ENCODE results near the gene LDLR. TPM values are rescaled to one million over a fixed set of nuclear protein-coding genes. Genes with fewer than 3 reads are reported as not detected.

Gene LDLR
- polyA plus RNA-seq, 1 experiment = 49.6 TPM

GRCh38 chr19:11054628-11055027, 34.6 kb upstream of the LDLR start:
- no peak for DNase-seq (ENCODE audit: low read depth, low spot score)
- Histone ChIP-seq H3K27ac (ENCODE audit: low read depth, low read length) (no peak overlapping the region), H3K9me3 (ENCODE audit: control insufficient read depth, insufficient read depth, low read length) (no peaks in the 10 kb centered on the region; the same call in 1 of the 2 replicates), H3K4me3 (ENCODE audit: low read depth, low read length) (no peak overlapping the region), H3K27me3 (ENCODE audit: control insufficient read depth, insufficient read depth, low read length) (no peaks in the 10 kb centered on the region)
- TF ChIP-seq CTCF (IDR thresholded peaks at IDR 0.05; ENCODE audit: low read depth, low read length) = no peak
- ChIA-PET POLR2A (no interaction called here), CTCF (no interaction called here)

GRCh38 chr19:11058246-11059030, 30.8 kb upstream of the LDLR start:
- CTCF ChIA-PET = interaction anchor here (1.7 kb wide), 1 partner anchor 117 kb away, joined by 4 read pairs; no protein-coding TSS in a partner anchor
- Histone ChIP-seq H3K27ac (ENCODE audit: low read depth, low read length) (no peak overlapping the region), H3K9me3 (ENCODE audit: control insufficient read depth, insufficient read depth, low read length) (no peaks in the 10 kb centered on the region; the same call in 1 of the 2 replicates), H3K27me3 (ENCODE audit: control insufficient read depth, insufficient read depth, low read length) (no peaks in the 10 kb centered on the region), H3K4me3 (ENCODE audit: low read depth, low read length) (no peak overlapping the region)
- DNase-seq (ENCODE audit: low read depth, low spot score) = no peak
- no peak for TF ChIP-seq CTCF (IDR thresholded peaks at IDR 0.05; ENCODE audit: low read depth, low read length)
- POLR2A ChIA-PET = no interaction called here

- ChIA-PET CTCF (no interaction called here), POLR2A (no interaction called here)
- no peak for DNase-seq (ENCODE audit: low read depth, low spot score)
- no peak for TF ChIP-seq CTCF (IDR thresholded peaks at IDR 0.05; ENCODE audit: low read depth, low read length)
- Histone ChIP-seq H3K9me3 (ENCODE audit: control insufficient read depth, insufficient read depth, low read length) (no peaks in the 10 kb centered on the region; the same call in 1 of the 2 replicates), H3K27me3 (ENCODE audit: control insufficient read depth, insufficient read depth, low read length) (no peaks in the 10 kb centered on the region), H3K4me3 (ENCODE audit: low read depth, low read length) (no peak overlapping the region), H3K27ac (ENCODE audit: low read depth, low read length) (no peak overlapping the region)
These were observed 29.5 kb upstream of the LDLR start for GRCh38 chr19:11059511-11060358.

GRCh38 chr19:11061952-11062351, 27.3 kb upstream of the LDLR start:
- no peak overlapping the region for H3K27ac ChIP-seq (ENCODE audit: low read depth, low read length)
- H3K27me3 ChIP-seq (ENCODE audit: control insufficient read depth, insufficient read depth, low read length) = no peaks in the 10 kb centered on the region
- no peak for TF ChIP-seq CTCF (IDR thresholded peaks at IDR 0.05; ENCODE audit: low read depth, low read length)
- POLR2A ChIA-PET = interaction anchor here (0.6 kb wide), 1 partner anchor 12 kb away, joined by 3 read pairs; no protein-coding TSS in a partner anchor
- H3K9me3 ChIP-seq (ENCODE audit: control insufficient read depth, insufficient read depth, low read length) = peaks cover 8% of the 10 kb centered on the region
- H3K4me3 ChIP-seq (ENCODE audit: low read depth, low read length) = no peak overlapping the region
- DNase-seq (ENCODE audit: low read depth, low spot score) = no peak
- CTCF ChIA-PET = no interaction called here

GRCh38 chr19:11063434-11063833, 25.8 kb upstream of the LDLR start:
- H3K4me3 ChIP-seq (ENCODE audit: low read depth, low read length) = no peak overlapping the region
- H3K27ac ChIP-seq (ENCODE audit: low read depth, low read length) = no peak overlapping the region
- no peak for TF ChIP-seq CTCF (IDR thresholded peaks at IDR 0.05; ENCODE audit: low read depth, low read length)
- no peaks in the 10 kb centered on the region for H3K27me3 ChIP-seq (ENCODE audit: control insufficient read depth, insufficient read depth, low read length)
- no peak for DNase-seq (ENCODE audit: low read depth, low spot score)
- peaks cover 16% of the 10 kb centered on the region for H3K9me3 ChIP-seq (ENCODE audit: control insufficient read depth, insufficient read depth, low read length)
- POLR2A ChIA-PET = interaction anchor here (0.7 kb wide), 1 partner anchor 31 kb away, joined by 5 read pairs; no protein-coding TSS in a partner anchor
- CTCF ChIA-PET = no interaction called here
